Measurements from ENCODE around the gene SP140. TPM values are rescaled to one million over a fixed set of nuclear protein-coding genes. Genes with fewer than 3 reads are reported as not detected.
A peak's percentile ranks its signal among the peaks of the same experiment; 100 is the strongest.

Gene SP140
- total and polyA plus RNA-seq, 2 of the 13 experiments (the other 11 are each of a cell fraction or from before 2014, with no cell fraction given), result 0.57 to 0.80 TPM

- TF ChIP-seq ESRRA (CRISPR knock-in tag; IDR thresholded peaks at IDR 0.05; ENCODE audit: low read depth) (no peak), POLR2A (IDR thresholded peaks at IDR 0.05; ENCODE audit: insufficient read depth in 1 of 2, low read depth in 2 of 2, low read length in 2 of 2) (peak; percentile 52 to 60; a peak in 2 of 4 replicates), ZBTB38 (CRISPR knock-in tag; IDR thresholded peaks at IDR 0.05) (0 out of 2 replicates have a peak, but pooled peaks have one; percentile 57), KDM4B (CRISPR knock-in tag; IDR thresholded peaks at IDR 0.05) (0 out of 2 replicates have a peak, but pooled peaks have one; percentile 70), ZNF274 (CRISPR knock-in tag; IDR thresholded peaks at IDR 0.05) (peak; percentile 58; the same call in 1 of the 2 replicates), FOXK2 (IDR thresholded peaks at IDR 0.05) (no peak), SP1 (IDR thresholded peaks at IDR 0.05) (no peak), SP1 (CRISPR knock-in tag; IDR thresholded peaks at IDR 0.05) (peak; percentile 98), EP300 (IDR thresholded peaks at IDR 0.05; ENCODE audit: low read depth in 2 of 2, low read length in 2 of 2) (0 out of 4 replicates have a peak, but pooled peaks of 1 of the 2 experiments have one; percentile 11), EP300 (CRISPR knock-in tag; IDR thresholded peaks at IDR 0.05; ENCODE audit: borderline replicate concordance) (no peak; the same call in 1 of the 2 replicates), HOXA3 (CRISPR knock-in tag; IDR thresholded peaks at IDR 0.05) (peak; percentile 61), EHMT2 (IDR thresholded peaks at IDR 0.05; ENCODE audit: borderline replicate concordance, low read depth, low read length) (peak; percentile 70; the same call in 1 of the 2 replicates), FOXK1 (CRISPR knock-in tag; IDR thresholded peaks at IDR 0.05; ENCODE audit: borderline replicate concordance, low read depth) (peak; percentile 52; the same call in 1 of the 2 replicates), ZSCAN20 (CRISPR knock-in tag; IDR thresholded peaks at IDR 0.05; ENCODE audit: borderline replicate concordance) (no peak), FOXO1 (CRISPR knock-in tag; IDR thresholded peaks at IDR 0.05) (peak; percentile 30), ZNF441 (CRISPR knock-in tag; IDR thresholded peaks at IDR 0.05; ENCODE audit: borderline replicate concordance) (peak; percentile 40; the same call in 1 of the 2 replicates), NFAT5 (CRISPR knock-in tag; IDR thresholded peaks at IDR 0.05) (0 out of 2 replicates have a peak, but pooled peaks have one; percentile 44), POGZ (CRISPR knock-in tag; IDR thresholded peaks at IDR 0.05) (peak; percentile 94), XRCC5 (optimal IDR thresholded peaks at IDR 0.05; ENCODE audit: low read length) (peak; percentile 94), HES4 (CRISPR knock-in tag; IDR thresholded peaks at IDR 0.05; ENCODE audit: borderline replicate concordance) (no peak), KLF16 (CRISPR knock-in tag; IDR thresholded peaks at IDR 0.05) (peak in 1 of 2 experiments; percentile 87; a peak in 2 of 4 replicates), MTF2 (CRISPR knock-in tag; IDR thresholded peaks at IDR 0.05; ENCODE audit: borderline replicate concordance) (0 out of 2 replicates have a peak, but pooled peaks have one; percentile 52), ZFP36 (IDR thresholded peaks at IDR 0.05; ENCODE audit: borderline replicate concordance, low read depth, low read length, partially characterized antibody) (no peak)
- TF ChIP-seq, protein P1, sequence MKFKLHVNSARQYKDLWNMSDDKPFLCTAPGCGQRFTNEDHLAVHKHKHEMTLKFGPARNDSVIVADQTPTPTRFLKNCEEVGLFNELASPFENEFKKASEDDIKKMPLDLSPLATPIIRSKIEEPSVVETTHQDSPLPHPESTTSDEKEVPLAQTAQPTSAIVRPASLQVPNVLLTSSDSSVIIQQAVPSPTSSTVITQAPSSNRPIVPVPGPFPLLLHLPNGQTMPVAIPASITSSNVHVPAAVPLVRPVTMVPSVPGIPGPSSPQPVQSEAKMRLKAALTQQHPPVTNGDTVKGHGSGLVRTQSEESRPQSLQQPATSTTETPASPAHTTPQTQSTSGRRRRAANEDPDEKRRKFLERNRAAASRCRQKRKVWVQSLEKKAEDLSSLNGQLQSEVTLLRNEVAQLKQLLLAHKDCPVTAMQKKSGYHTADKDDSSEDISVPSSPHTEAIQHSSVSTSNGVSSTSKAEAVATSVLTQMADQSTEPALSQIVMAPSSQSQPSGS (CRISPR knock-in tag; IDR thresholded peaks at IDR 0.05), result peak; percentile 60; the same call in 1 of the 2 replicates
These were observed 98.0 kb downstream of the SP140 start (continued) for GRCh38 chr2:230323385-230324106.
